GM23338 (cell line): ENCODE measurements around the gene PHLDB1. TPM values are rescaled to one million over a fixed set of nuclear protein-coding genes. Genes with fewer than 3 reads are reported as not detected.

Experiments
- ATAC-seq: fragments of 200-7000 bp; cut with Tn5 transposase; 3 replicates; pipeline ENCODE4 v1.9.1; 2020
- DNase-seq: peaks from one replicate; pipeline ENCODE4 v3.0.0-alpha.2; 2015; ENCODE audit warnings: low spot score
- H2AFZ ChIP-seq: fragments of 200-600 bp; sonication (generic); 2 replicates; pipeline ENCODE4 v1.8.0; 2016; ENCODE audit warnings: antibody characterized with exemption, mild to moderate bottlenecking, moderate library complexity
- H3F3A ChIP-seq: fragments of 200-600 bp; sonication (generic); replicated peaks from 2 replicates; pipeline ENCODE4 v1.8.0; 2017; ENCODE audit warnings: antibody characterized with exemption, mixed run types, low read depth
- H3K27ac ChIP-seq: fragments of 200-600 bp; sonication (generic); 2 replicates; pipeline ENCODE4 v1.6.1; 2016; ENCODE audit warnings: low read depth
- H3K27me3 ChIP-seq: fragments of 200-600 bp; sonication (generic); 2 replicates; pipeline ENCODE4 v1.8.0; 2016; ENCODE audit warnings: mild to moderate bottlenecking, mixed run types, moderate library complexity; ENCODE audit not compliant: insufficient read depth
- H3K36me3 ChIP-seq: fragments of 200-600 bp; sonication (generic); 2 replicates; pipeline ENCODE4 v1.8.0; 2016; ENCODE audit warnings: mild to moderate bottlenecking; ENCODE audit not compliant: insufficient read depth
- H3K4me1 ChIP-seq: fragments of 200-600 bp; sonication (generic); 2 replicates; pipeline ENCODE4 v1.8.0; 2016; ENCODE audit warnings: mild to moderate bottlenecking, moderate library complexity; ENCODE audit not compliant: insufficient read depth
- H3K4me2 ChIP-seq: fragments of 200-600 bp; sonication (generic); 2 replicates; pipeline ENCODE4 v1.7.1; 2017; ENCODE audit warnings: mixed run types
- H3K4me3 ChIP-seq: fragments of 200-600 bp; sonication (generic); 2 replicates; pipeline ENCODE4 v1.6.1; 2016; ENCODE audit warnings: mixed run types
- H3K79me2 ChIP-seq: fragments of 200-600 bp; sonication (generic); replicated peaks from 2 replicates; pipeline ENCODE4 v1.8.0; 2017; ENCODE audit warnings: mild to moderate bottlenecking; ENCODE audit not compliant: insufficient read depth
- H3K9me2 ChIP-seq: fragments of 200-600 bp; sonication (generic); 2 replicates; pipeline ENCODE4 v1.8.0; 2017; ENCODE audit not compliant: insufficient read depth
- H4K20me1 ChIP-seq: fragments of 200-600 bp; sonication (generic); replicated peaks from 2 replicates; pipeline ENCODE4 v1.8.0; 2017; ENCODE audit warnings: mild to moderate bottlenecking; ENCODE audit not compliant: insufficient read depth
- H3K27ac Mint-ChIP-seq: 2 replicates; pipeline ENCODE4 v1.8.0; 2020; ENCODE audit warnings: inconsistent platforms, mild to moderate bottlenecking, moderate library complexity, mixed read lengths
- H3K27me3 Mint-ChIP-seq: 3 replicates; pipeline ENCODE4 v1.8.0; 2022; ENCODE audit warnings: low read depth, mild to moderate bottlenecking, moderate library complexity, mixed read lengths, inconsistent platforms; ENCODE audit not compliant: insufficient read depth, poor library complexity
- H3K36me3 Mint-ChIP-seq: 3 replicates; pipeline ENCODE4 v1.8.0; 2021; ENCODE audit warnings: low read depth, mild to moderate bottlenecking, inconsistent platforms, moderate library complexity, mixed read lengths
- H3K4me1 Mint-ChIP-seq: 3 replicates; pipeline ENCODE4 v1.8.0; 2020; ENCODE audit warnings: mild to moderate bottlenecking, inconsistent platforms, mixed read lengths
- H3K4me3 Mint-ChIP-seq: 3 replicates; pipeline ENCODE4 v1.8.0; 2021; ENCODE audit warnings: moderate library complexity, mild to moderate bottlenecking, inconsistent platforms, mixed read lengths
- H3K9me3 Mint-ChIP-seq: 3 replicates; pipeline ENCODE4 v1.8.0; 2020; ENCODE audit warnings: moderate library complexity, mild to moderate bottlenecking, inconsistent platforms, mixed read lengths
- CREB1 ChIP-seq: fragments of 250-450 bp; sonication (Bioruptor Pico); IDR thresholded peaks from 2 replicates; pipeline ENCODE4 v1.5.0; 2020; ENCODE audit warnings: low read depth, mild to moderate bottlenecking, moderate library complexity
- EZH2phosphoT487 ChIP-seq: fragments of 200-600 bp; sonication (generic); IDR thresholded peaks from one replicate; pipeline ENCODE4 v1.8.1; 2018; ENCODE audit warnings: antibody characterized with exemption; ENCODE audit not compliant: unreplicated experiment
- NANOG ChIP-seq: IDR thresholded peaks from 2 replicates; pipeline ENCODE4 v1.6.1; 2016; ENCODE audit warnings: antibody characterized with exemption, borderline replicate concordance
- POLR2AphosphoS5 ChIP-seq: IDR thresholded peaks from 2 replicates; pipeline ENCODE4 v1.6.1; 2016; ENCODE audit warnings: antibody characterized with exemption, low read depth
- ZNF114 ChIP-seq: fragments of 250-450 bp; sonication (Bioruptor Pico); IDR thresholded peaks from 2 replicates; pipeline ENCODE4 v1.5.0; 2020; ENCODE audit warnings: mild to moderate bottlenecking, moderate library complexity
- ZNF331 ChIP-seq: fragments of 250-450 bp; sonication (Bioruptor Pico); IDR thresholded peaks from 2 replicates; pipeline ENCODE4 v1.5.0; 2020; ENCODE audit warnings: low read depth, mild to moderate bottlenecking, moderate library complexity
- polyA plus RNA-seq: library from polyadenylated mRNA; unstranded; fragments of >200 nt; fragmentation: Nextera tagmentation; extraction: Ambion mirVana; gene quantifications from 2 replicates; pipeline ENCODE4 v1.2.1, GENCODE V29; 2016
- total RNA-seq: library from RNA; depleted of rRNA; stranded (reverse); fragments of >200 nt; shearing (Covaris generic); gene quantifications from 2 replicates; pipeline ENCODE4 v1.2.3, GENCODE V29; 2014
- TF ChIP-seq, protein P1 (sequence below): fragments of 250-450 bp; sonication (Bioruptor Pico); IDR thresholded peaks from 2 replicates; pipeline ENCODE4 v1.5.0; 2020; ENCODE audit warnings: mild to moderate bottlenecking, moderate library complexity
- TF ChIP-seq, protein P2 (sequence below), 2 experiments: fragments of 200-600 bp in 1 of 2; sonication (generic) in 1 of 2; conservative IDR thresholded peaks; 2 replicates each; pipeline versions ENCODE4 v1.5.1 to v1.6.1; 2016 to 2017; ENCODE audit warnings: antibody characterized with exemption in 2 of 2, low read depth in 2 of 2, mild to moderate bottlenecking in 2 of 2, moderate library complexity in 1 of 2

PHLDB1 gene
- total and polyA plus RNA-seq, 2 experiments from 2014 or later, result 46.0 to 85.2 TPM

DNA sequence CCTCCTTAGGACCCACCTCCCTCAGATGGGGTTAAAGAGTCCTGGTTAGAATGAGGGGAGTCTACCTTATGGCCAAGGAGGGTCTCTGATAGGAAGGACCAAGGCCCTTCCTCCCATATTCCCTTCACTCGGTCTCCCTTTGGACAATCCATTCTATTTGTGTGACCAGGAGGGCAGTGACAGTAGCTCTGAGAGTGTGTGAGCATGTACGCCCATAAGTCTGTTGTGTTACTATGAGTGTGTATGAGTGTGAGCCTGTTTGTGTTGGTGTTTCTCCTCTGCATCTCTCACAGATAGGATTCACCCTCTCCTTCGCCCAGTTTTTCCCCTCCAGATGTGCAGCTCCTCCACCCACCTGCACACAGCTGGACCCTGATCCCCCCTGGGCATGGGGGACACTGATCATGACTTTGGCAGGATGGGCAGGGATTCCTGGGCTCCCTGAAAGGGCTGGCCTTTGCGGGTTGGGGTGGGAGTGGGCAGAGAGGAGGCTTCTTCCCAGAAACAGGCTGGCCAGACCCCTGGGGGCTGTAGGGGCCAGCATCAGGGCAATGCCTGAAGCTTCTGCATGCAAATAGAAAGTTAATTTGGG, 14.5 kb downstream of the PHLDB1 start:
- peak overlapping the region; percentile 29; the same call in 1 of the 2 replicates for H3K27ac Mint-ChIP-seq
- H3K36me3 Mint-ChIP-seq, result peaks cover 6% of the 10 kb centered on the region; the same call in 2 of the 3 replicates
- H3K9me3 Mint-ChIP-seq, result no peaks in the 10 kb centered on the region; the same call in 2 of the 3 replicates
- peaks cover 57% of the 10 kb centered on the region for H3K4me1 Mint-ChIP-seq
- Histone ChIP-seq H2AFZ (peak overlapping the region; percentile 81; the same call in 1 of the 2 replicates), H3K27ac (peak overlapping the region; percentile 86), H3K79me2 (peaks cover 29% of the 10 kb centered on the region), H3K4me3 (peak overlapping the region; percentile 92), H4K20me1 (peaks cover 4% of the 10 kb centered on the region), H3K27me3 (no peaks in the 10 kb centered on the region), H3K4me1 (peaks cover 36% of the 10 kb centered on the region), H3K9me2 (no peaks in the 10 kb centered on the region), H3K36me3 (0 out of 2 replicates have a peak, but pooled peaks cover 5% of the 10 kb centered on the region), H3F3A (peaks cover 4% of the 10 kb centered on the region; the same call in 1 of the 2 replicates), H3K4me2 (peak overlapping the region; percentile 95)
- DNase-seq (no peak), ATAC-seq (no peak; the same call in 2 of the 3 replicates)
- H3K27me3 Mint-ChIP-seq, result peaks cover 12% of the 10 kb centered on the region
- peak overlapping the region; percentile 79 for H3K4me3 Mint-ChIP-seq
- TF ChIP-seq NANOG (no peak), CREB1 (CRISPR knock-in tag) (no peak), EZH2phosphoT487 (no peak), ZNF114 (CRISPR knock-in tag) (no peak), ZNF331 (CRISPR knock-in tag) (no peak), POLR2AphosphoS5 (no peak)
- TF ChIP-seq, protein P1, sequence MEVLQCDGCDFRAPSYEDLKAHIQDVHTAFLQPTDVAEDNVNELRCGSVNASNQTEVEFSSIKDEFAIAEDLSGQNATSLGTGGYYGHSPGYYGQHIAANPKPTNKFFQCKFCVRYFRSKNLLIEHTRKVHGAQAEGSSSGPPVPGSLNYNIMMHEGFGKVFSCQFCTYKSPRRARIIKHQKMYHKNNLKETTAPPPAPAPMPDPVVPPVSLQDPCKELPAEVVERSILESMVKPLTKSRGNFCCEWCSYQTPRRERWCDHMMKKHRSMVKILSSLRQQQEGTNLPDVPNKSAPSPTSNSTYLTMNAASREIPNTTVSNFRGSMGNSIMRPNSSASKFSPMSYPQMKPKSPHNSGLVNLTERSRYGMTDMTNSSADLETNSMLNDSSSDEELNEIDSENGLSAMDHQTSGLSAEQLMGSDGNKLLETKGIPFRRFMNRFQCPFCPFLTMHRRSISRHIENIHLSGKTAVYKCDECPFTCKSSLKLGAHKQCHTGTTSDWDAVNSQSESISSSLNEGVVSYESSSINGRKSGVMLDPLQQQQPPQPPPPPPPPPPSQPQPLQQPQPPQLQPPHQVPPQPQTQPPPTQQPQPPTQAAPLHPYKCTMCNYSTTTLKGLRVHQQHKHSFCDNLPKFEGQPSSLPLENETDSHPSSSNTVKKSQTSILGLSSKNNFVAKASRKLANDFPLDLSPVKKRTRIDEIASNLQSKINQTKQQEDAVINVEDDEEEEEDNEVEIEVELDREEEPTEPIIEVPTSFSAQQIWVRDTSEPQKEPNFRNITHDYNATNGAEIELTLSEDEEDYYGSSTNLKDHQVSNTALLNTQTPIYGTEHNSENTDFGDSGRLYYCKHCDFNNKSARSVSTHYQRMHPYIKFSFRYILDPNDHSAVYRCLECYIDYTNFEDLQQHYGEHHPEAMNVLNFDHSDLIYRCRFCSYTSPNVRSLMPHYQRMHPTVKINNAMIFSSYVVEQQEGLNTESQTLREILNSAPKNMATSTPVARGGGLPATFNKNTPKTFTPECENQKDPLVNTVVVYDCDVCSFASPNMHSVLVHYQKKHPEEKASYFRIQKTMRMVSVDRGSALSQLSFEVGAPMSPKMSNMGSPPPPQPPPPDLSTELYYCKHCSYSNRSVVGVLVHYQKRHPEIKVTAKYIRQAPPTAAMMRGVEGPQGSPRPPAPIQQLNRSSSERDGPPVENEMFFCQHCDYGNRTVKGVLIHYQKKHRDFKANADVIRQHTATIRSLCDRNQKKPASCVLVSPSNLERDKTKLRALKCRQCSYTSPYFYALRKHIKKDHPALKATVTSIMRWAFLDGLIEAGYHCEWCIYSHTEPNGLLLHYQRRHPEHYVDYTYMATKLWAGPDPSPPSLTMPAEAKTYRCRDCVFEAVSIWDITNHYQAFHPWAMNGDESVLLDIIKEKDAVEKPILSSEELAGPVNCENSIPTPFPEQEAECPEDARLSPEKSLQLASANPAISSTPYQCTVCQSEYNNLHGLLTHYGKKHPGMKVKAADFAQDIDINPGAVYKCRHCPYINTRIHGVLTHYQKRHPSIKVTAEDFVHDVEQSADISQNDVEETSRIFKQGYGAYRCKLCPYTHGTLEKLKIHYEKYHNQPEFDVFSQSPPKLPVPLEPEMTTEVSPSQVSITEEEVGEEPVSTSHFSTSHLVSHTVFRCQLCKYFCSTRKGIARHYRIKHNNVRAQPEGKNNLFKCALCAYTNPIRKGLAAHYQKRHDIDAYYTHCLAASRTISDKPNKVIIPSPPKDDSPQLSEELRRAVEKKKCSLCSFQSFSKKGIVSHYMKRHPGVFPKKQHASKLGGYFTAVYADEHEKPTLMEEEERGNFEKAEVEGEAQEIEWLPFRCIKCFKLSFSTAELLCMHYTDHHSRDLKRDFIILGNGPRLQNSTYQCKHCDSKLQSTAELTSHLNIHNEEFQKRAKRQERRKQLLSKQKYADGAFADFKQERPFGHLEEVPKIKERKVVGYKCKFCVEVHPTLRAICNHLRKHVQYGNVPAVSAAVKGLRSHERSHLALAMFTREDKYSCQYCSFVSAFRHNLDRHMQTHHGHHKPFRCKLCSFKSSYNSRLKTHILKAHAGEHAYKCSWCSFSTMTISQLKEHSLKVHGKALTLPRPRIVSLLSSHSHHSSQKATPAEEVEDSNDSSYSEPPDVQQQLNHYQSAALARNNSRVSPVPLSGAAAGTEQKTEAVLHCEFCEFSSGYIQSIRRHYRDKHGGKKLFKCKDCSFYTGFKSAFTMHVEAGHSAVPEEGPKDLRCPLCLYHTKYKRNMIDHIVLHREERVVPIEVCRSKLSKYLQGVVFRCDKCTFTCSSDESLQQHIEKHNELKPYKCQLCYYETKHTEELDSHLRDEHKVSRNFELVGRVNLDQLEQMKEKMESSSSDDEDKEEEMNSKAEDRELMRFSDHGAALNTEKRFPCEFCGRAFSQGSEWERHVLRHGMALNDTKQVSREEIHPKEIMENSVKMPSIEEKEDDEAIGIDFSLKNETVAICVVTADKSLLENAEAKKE, result no peak
- TF ChIP-seq, protein P2, sequence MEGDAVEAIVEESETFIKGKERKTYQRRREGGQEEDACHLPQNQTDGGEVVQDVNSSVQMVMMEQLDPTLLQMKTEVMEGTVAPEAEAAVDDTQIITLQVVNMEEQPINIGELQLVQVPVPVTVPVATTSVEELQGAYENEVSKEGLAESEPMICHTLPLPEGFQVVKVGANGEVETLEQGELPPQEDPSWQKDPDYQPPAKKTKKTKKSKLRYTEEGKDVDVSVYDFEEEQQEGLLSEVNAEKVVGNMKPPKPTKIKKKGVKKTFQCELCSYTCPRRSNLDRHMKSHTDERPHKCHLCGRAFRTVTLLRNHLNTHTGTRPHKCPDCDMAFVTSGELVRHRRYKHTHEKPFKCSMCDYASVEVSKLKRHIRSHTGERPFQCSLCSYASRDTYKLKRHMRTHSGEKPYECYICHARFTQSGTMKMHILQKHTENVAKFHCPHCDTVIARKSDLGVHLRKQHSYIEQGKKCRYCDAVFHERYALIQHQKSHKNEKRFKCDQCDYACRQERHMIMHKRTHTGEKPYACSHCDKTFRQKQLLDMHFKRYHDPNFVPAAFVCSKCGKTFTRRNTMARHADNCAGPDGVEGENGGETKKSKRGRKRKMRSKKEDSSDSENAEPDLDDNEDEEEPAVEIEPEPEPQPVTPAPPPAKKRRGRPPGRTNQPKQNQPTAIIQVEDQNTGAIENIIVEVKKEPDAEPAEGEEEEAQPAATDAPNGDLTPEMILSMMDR (conservative IDR thresholded peaks at IDR 0.05; ENCODE audit: low read depth in 2 of 2), result no peak
